GM23338 (cell line): ENCODE data around the gene FAM83C. TPM values are rescaled to one million over a fixed set of nuclear protein-coding genes. Genes with fewer than 3 reads are reported as not detected.
A peak's percentile ranks its signal among the peaks of the same experiment; 100 is the strongest.
"Not testable (repeated sequence)": the region's sequence is repeated elsewhere in the genome, so short reads cannot be mapped to it uniquely, and the experiment has no call there.

Experiments
- ATAC-seq: fragments of 200-7000 bp; cut with Tn5 transposase; 3 replicates; pipeline ENCODE4 v1.9.1; 2020
- DNase-seq: peaks from one replicate; pipeline ENCODE4 v3.0.0-alpha.2; 2015; ENCODE audit warnings: low spot score
- H2AFZ ChIP-seq: fragments of 200-600 bp; sonication (generic); 2 replicates; pipeline ENCODE4 v1.8.0; 2016; ENCODE audit warnings: antibody characterized with exemption, mild to moderate bottlenecking, moderate library complexity
- H3F3A ChIP-seq: fragments of 200-600 bp; sonication (generic); replicated peaks from 2 replicates; pipeline ENCODE4 v1.8.0; 2017; ENCODE audit warnings: antibody characterized with exemption, mixed run types, low read depth
- H3K27ac ChIP-seq: fragments of 200-600 bp; sonication (generic); 2 replicates; pipeline ENCODE4 v1.6.1; 2016; ENCODE audit warnings: low read depth
- H3K27me3 ChIP-seq: fragments of 200-600 bp; sonication (generic); 2 replicates; pipeline ENCODE4 v1.8.0; 2016; ENCODE audit warnings: mild to moderate bottlenecking, mixed run types, moderate library complexity; ENCODE audit not compliant: insufficient read depth
- H3K36me3 ChIP-seq: fragments of 200-600 bp; sonication (generic); 2 replicates; pipeline ENCODE4 v1.8.0; 2016; ENCODE audit warnings: mild to moderate bottlenecking; ENCODE audit not compliant: insufficient read depth
- H3K4me1 ChIP-seq: fragments of 200-600 bp; sonication (generic); 2 replicates; pipeline ENCODE4 v1.8.0; 2016; ENCODE audit warnings: mild to moderate bottlenecking, moderate library complexity; ENCODE audit not compliant: insufficient read depth
- H3K4me2 ChIP-seq: fragments of 200-600 bp; sonication (generic); 2 replicates; pipeline ENCODE4 v1.7.1; 2017; ENCODE audit warnings: mixed run types
- H3K4me3 ChIP-seq: fragments of 200-600 bp; sonication (generic); 2 replicates; pipeline ENCODE4 v1.6.1; 2016; ENCODE audit warnings: mixed run types
- H3K79me2 ChIP-seq: fragments of 200-600 bp; sonication (generic); replicated peaks from 2 replicates; pipeline ENCODE4 v1.8.0; 2017; ENCODE audit warnings: mild to moderate bottlenecking; ENCODE audit not compliant: insufficient read depth
- H3K9me2 ChIP-seq: fragments of 200-600 bp; sonication (generic); 2 replicates; pipeline ENCODE4 v1.8.0; 2017; ENCODE audit not compliant: insufficient read depth
- H4K20me1 ChIP-seq: fragments of 200-600 bp; sonication (generic); replicated peaks from 2 replicates; pipeline ENCODE4 v1.8.0; 2017; ENCODE audit warnings: mild to moderate bottlenecking; ENCODE audit not compliant: insufficient read depth
- H3K27ac Mint-ChIP-seq: 2 replicates; pipeline ENCODE4 v1.8.0; 2020; ENCODE audit warnings: inconsistent platforms, mild to moderate bottlenecking, moderate library complexity, mixed read lengths
- H3K27me3 Mint-ChIP-seq: 3 replicates; pipeline ENCODE4 v1.8.0; 2022; ENCODE audit warnings: low read depth, mild to moderate bottlenecking, moderate library complexity, mixed read lengths, inconsistent platforms; ENCODE audit not compliant: insufficient read depth, poor library complexity
- H3K36me3 Mint-ChIP-seq: 3 replicates; pipeline ENCODE4 v1.8.0; 2021; ENCODE audit warnings: low read depth, mild to moderate bottlenecking, inconsistent platforms, moderate library complexity, mixed read lengths
- H3K4me1 Mint-ChIP-seq: 3 replicates; pipeline ENCODE4 v1.8.0; 2020; ENCODE audit warnings: mild to moderate bottlenecking, inconsistent platforms, mixed read lengths
- H3K4me3 Mint-ChIP-seq: 3 replicates; pipeline ENCODE4 v1.8.0; 2021; ENCODE audit warnings: moderate library complexity, mild to moderate bottlenecking, inconsistent platforms, mixed read lengths
- H3K9me3 Mint-ChIP-seq: 3 replicates; pipeline ENCODE4 v1.8.0; 2020; ENCODE audit warnings: moderate library complexity, mild to moderate bottlenecking, inconsistent platforms, mixed read lengths
- CREB1 ChIP-seq: fragments of 250-450 bp; sonication (Bioruptor Pico); IDR thresholded peaks from 2 replicates; pipeline ENCODE4 v1.5.0; 2020; ENCODE audit warnings: low read depth, mild to moderate bottlenecking, moderate library complexity
- EZH2phosphoT487 ChIP-seq: fragments of 200-600 bp; sonication (generic); IDR thresholded peaks from one replicate; pipeline ENCODE4 v1.8.1; 2018; ENCODE audit warnings: antibody characterized with exemption; ENCODE audit not compliant: unreplicated experiment
- JUNB ChIP-seq: IDR thresholded peaks from one replicate; pipeline ENCODE4 v1.6.1; 2016; ENCODE audit warnings: antibody characterized with exemption; ENCODE audit not compliant: unreplicated experiment
- NANOG ChIP-seq: IDR thresholded peaks from 2 replicates; pipeline ENCODE4 v1.6.1; 2016; ENCODE audit warnings: antibody characterized with exemption, borderline replicate concordance
- POLR2AphosphoS5 ChIP-seq: IDR thresholded peaks from 2 replicates; pipeline ENCODE4 v1.6.1; 2016; ENCODE audit warnings: antibody characterized with exemption, low read depth
- STAT1 ChIP-seq: IDR thresholded peaks from one replicate; pipeline ENCODE4 v1.6.1; 2016; ENCODE audit warnings: antibody characterized with exemption; ENCODE audit not compliant: unreplicated experiment
- ZNF114 ChIP-seq: fragments of 250-450 bp; sonication (Bioruptor Pico); IDR thresholded peaks from 2 replicates; pipeline ENCODE4 v1.5.0; 2020; ENCODE audit warnings: mild to moderate bottlenecking, moderate library complexity
- ZNF331 ChIP-seq: fragments of 250-450 bp; sonication (Bioruptor Pico); IDR thresholded peaks from 2 replicates; pipeline ENCODE4 v1.5.0; 2020; ENCODE audit warnings: low read depth, mild to moderate bottlenecking, moderate library complexity
- polyA plus RNA-seq: library from polyadenylated mRNA; unstranded; fragments of >200 nt; fragmentation: Nextera tagmentation; extraction: Ambion mirVana; gene quantifications from 2 replicates; pipeline ENCODE4 v1.2.1, GENCODE V29; 2016
- total RNA-seq: library from RNA; depleted of rRNA; stranded (reverse); fragments of >200 nt; shearing (Covaris generic); gene quantifications from 2 replicates; pipeline ENCODE4 v1.2.3, GENCODE V29; 2014
- TF ChIP-seq, protein P1 (sequence below): fragments of 250-450 bp; sonication (Bioruptor Pico); IDR thresholded peaks from 2 replicates; pipeline ENCODE4 v1.5.0; 2020; ENCODE audit warnings: mild to moderate bottlenecking, moderate library complexity

Gene FAM83C
- total and polyA plus RNA-seq, 2 experiments from 2014 or later, result 0.10 TPM; not detected in 1

DNA sequence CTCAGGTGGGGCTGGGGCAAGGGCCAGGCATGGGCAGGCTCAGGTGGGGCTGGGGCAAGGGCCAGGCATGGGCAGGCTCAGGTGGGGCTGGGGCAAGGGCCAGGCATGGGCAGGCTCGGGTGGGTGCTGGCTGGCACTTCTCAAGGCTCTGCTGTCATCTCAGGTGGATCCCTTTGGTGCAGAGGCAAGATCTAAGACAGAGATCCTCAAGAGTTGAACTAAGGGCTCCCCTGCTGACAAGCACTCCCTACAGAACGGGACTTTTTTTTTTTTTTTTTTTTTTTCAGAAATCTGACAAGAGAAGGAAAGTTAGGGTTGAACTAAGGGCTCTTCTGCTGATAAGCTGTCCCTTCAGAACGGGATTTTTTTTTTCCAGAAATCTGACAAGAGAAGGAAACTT, 39.2 kb downstream of the FAM83C start:
- Mint-ChIP-seq H3K9me3 (no peaks in the 10 kb centered on the region), H3K27me3 (peaks cover 6% of the 10 kb centered on the region), H3K36me3 (no peaks in the 10 kb centered on the region), H3K4me3 (no peak overlapping the region), H3K4me1 (peaks cover 13% of the 10 kb centered on the region), H3K27ac (no peak overlapping the region)
- Histone ChIP-seq H3K9me2 (peaks cover 2% of the 10 kb centered on the region; the same call in 1 of the 2 replicates), H3K4me1 (0 out of 2 replicates have a peak, but pooled peaks cover 7% of the 10 kb centered on the region), H3K79me2 (no peaks in the 10 kb centered on the region), H4K20me1 (no peaks in the 10 kb centered on the region), H3K4me2 (no peak overlapping the region), H3K27ac (no peak overlapping the region), H3K4me3 (no peak overlapping the region), H3F3A (0 out of 2 replicates have a peak, but pooled peaks cover 5% of the 10 kb centered on the region), H3K36me3 (no peaks in the 10 kb centered on the region), H2AFZ (no peak overlapping the region), H3K27me3 (no peaks in the 10 kb centered on the region)
- DNase-seq, result no peak
- TF ChIP-seq ZNF331 (CRISPR knock-in tag), result no peak
- no peak for TF ChIP-seq ZNF114
- no peak for TF ChIP-seq POLR2AphosphoS5
- TF ChIP-seq NANOG, result no peak
- no peak for TF ChIP-seq EZH2phosphoT487
- no peak for TF ChIP-seq CREB1 (CRISPR knock-in tag)
- TF ChIP-seq JUNB, result no peak
- TF ChIP-seq STAT1, result no peak
- ATAC-seq, result no peak

DNA sequence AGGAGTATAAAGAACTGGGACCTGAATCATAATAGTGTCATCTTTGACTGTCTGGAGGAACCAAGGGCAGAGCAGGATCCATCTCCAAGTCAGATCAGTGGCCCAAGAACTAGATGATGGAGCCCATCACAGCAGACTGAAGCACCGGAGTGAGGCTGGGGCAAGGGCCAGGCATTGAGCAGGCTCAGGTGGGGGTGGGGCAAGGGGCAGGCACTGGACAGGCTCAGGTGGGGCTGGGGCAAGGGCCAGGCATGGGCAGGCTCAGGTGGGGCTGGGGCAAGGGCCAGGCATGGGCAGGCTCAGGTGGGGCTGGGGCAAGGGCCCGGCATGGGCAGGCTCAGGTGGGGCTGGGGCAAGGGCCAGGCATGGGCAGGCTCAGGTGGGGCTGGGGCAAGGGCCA, 39.6 kb downstream of the FAM83C start:
- H3K27ac ChIP-seq, result peak overlapping the region; percentile 69; the same call in 1 of the 2 replicates
- H3K79me2 ChIP-seq, H3K36me3 ChIP-seq, H3K9me3 Mint-ChIP-seq, H3F3A ChIP-seq, H3K27me3 ChIP-seq, H3K4me3 ChIP-seq, H4K20me1 ChIP-seq, H2AFZ ChIP-seq, H3K27me3 Mint-ChIP-seq, ATAC-seq, H3K27ac Mint-ChIP-seq, H3K9me2 ChIP-seq, DNase-seq, H3K36me3 Mint-ChIP-seq, H3K4me2 ChIP-seq, H3K4me3 Mint-ChIP-seq, H3K4me1 ChIP-seq: not testable (repeated sequence)
- H3K4me1 Mint-ChIP-seq, result peaks cover 16% of the 10 kb centered on the region

DNA sequence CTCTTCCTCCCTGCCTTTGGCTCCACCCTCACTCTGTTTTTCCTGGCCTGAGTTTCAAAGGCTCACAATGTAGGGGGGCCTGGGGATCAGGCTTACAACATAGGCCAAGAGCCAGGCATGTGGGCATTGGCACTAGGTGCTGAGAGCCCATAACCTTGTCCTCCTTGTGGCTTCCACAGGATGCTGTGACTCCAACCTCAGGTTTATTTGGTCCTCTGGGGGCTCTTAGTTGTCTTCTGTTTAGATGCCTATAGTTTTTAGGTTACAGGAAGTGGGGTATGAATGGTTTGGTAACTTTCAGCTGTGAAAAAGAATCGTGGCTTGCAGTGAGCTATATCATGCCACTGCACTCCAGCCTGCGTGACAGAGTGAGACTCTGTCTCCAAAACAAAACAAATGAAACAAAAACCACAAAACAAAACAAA, 40.2 kb downstream of the FAM83C start:
- 0 out of 2 replicates have a peak, but pooled peaks cover 7% of the 10 kb centered on the region for H3K4me1 ChIP-seq
- no peak overlapping the region for H3K4me3 ChIP-seq
- H3K9me2 ChIP-seq, result peaks cover 2% of the 10 kb centered on the region; the same call in 1 of the 2 replicates
- no peaks in the 10 kb centered on the region for H3K79me2 ChIP-seq
- Mint-ChIP-seq H3K27ac (no peak overlapping the region), H3K9me3 (no peaks in the 10 kb centered on the region), H3K4me3 (no peak overlapping the region), H3K4me1 (peaks cover 20% of the 10 kb centered on the region), H3K36me3 (no peaks in the 10 kb centered on the region), H3K27me3 (peaks cover 6% of the 10 kb centered on the region)
- no peaks in the 10 kb centered on the region for H4K20me1 ChIP-seq
- DNase-seq (no peak), ATAC-seq (no peak)
- no peaks in the 10 kb centered on the region for H3K27me3 ChIP-seq
- 0 out of 2 replicates have a peak, but pooled peaks cover 5% of the 10 kb centered on the region for H3F3A ChIP-seq
- H3K4me2 ChIP-seq, result no peak overlapping the region
- H2AFZ ChIP-seq, result no peak overlapping the region
- no peaks in the 10 kb centered on the region for H3K36me3 ChIP-seq
- TF ChIP-seq, protein P1, sequence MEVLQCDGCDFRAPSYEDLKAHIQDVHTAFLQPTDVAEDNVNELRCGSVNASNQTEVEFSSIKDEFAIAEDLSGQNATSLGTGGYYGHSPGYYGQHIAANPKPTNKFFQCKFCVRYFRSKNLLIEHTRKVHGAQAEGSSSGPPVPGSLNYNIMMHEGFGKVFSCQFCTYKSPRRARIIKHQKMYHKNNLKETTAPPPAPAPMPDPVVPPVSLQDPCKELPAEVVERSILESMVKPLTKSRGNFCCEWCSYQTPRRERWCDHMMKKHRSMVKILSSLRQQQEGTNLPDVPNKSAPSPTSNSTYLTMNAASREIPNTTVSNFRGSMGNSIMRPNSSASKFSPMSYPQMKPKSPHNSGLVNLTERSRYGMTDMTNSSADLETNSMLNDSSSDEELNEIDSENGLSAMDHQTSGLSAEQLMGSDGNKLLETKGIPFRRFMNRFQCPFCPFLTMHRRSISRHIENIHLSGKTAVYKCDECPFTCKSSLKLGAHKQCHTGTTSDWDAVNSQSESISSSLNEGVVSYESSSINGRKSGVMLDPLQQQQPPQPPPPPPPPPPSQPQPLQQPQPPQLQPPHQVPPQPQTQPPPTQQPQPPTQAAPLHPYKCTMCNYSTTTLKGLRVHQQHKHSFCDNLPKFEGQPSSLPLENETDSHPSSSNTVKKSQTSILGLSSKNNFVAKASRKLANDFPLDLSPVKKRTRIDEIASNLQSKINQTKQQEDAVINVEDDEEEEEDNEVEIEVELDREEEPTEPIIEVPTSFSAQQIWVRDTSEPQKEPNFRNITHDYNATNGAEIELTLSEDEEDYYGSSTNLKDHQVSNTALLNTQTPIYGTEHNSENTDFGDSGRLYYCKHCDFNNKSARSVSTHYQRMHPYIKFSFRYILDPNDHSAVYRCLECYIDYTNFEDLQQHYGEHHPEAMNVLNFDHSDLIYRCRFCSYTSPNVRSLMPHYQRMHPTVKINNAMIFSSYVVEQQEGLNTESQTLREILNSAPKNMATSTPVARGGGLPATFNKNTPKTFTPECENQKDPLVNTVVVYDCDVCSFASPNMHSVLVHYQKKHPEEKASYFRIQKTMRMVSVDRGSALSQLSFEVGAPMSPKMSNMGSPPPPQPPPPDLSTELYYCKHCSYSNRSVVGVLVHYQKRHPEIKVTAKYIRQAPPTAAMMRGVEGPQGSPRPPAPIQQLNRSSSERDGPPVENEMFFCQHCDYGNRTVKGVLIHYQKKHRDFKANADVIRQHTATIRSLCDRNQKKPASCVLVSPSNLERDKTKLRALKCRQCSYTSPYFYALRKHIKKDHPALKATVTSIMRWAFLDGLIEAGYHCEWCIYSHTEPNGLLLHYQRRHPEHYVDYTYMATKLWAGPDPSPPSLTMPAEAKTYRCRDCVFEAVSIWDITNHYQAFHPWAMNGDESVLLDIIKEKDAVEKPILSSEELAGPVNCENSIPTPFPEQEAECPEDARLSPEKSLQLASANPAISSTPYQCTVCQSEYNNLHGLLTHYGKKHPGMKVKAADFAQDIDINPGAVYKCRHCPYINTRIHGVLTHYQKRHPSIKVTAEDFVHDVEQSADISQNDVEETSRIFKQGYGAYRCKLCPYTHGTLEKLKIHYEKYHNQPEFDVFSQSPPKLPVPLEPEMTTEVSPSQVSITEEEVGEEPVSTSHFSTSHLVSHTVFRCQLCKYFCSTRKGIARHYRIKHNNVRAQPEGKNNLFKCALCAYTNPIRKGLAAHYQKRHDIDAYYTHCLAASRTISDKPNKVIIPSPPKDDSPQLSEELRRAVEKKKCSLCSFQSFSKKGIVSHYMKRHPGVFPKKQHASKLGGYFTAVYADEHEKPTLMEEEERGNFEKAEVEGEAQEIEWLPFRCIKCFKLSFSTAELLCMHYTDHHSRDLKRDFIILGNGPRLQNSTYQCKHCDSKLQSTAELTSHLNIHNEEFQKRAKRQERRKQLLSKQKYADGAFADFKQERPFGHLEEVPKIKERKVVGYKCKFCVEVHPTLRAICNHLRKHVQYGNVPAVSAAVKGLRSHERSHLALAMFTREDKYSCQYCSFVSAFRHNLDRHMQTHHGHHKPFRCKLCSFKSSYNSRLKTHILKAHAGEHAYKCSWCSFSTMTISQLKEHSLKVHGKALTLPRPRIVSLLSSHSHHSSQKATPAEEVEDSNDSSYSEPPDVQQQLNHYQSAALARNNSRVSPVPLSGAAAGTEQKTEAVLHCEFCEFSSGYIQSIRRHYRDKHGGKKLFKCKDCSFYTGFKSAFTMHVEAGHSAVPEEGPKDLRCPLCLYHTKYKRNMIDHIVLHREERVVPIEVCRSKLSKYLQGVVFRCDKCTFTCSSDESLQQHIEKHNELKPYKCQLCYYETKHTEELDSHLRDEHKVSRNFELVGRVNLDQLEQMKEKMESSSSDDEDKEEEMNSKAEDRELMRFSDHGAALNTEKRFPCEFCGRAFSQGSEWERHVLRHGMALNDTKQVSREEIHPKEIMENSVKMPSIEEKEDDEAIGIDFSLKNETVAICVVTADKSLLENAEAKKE (CRISPR knock-in tag), result no peak
- H3K27ac ChIP-seq, result peak overlapping the region; percentile 69; the same call in 1 of the 2 replicates
